Testis (tissue), 2 donors: ENCODE results near the gene ALS2CL.

ENCODE experiments used
- POLR2A ChIP-seq: fragments of 450-650 bp; IDR thresholded peaks from one replicate; pipeline ENCODE4 v1.6.1; 2017; ENCODE audit warnings: antibody characterized with exemption, mild to moderate bottlenecking, moderate library complexity
- TF ChIP-seq, protein P1 (sequence below), 3 experiments: fragments of 450-650 bp in 2 of 3; fragments of 200-600 bp in 1 of 3; sonication (generic) in 1 of 3; IDR thresholded peaks; one replicate each; pipeline ENCODE4 v1.5.1; 2016 to 2019; ENCODE audit warnings: antibody characterized with exemption in 3 of 3, mild to moderate bottlenecking in 2 of 3, moderate library complexity in 1 of 3

DNA sequence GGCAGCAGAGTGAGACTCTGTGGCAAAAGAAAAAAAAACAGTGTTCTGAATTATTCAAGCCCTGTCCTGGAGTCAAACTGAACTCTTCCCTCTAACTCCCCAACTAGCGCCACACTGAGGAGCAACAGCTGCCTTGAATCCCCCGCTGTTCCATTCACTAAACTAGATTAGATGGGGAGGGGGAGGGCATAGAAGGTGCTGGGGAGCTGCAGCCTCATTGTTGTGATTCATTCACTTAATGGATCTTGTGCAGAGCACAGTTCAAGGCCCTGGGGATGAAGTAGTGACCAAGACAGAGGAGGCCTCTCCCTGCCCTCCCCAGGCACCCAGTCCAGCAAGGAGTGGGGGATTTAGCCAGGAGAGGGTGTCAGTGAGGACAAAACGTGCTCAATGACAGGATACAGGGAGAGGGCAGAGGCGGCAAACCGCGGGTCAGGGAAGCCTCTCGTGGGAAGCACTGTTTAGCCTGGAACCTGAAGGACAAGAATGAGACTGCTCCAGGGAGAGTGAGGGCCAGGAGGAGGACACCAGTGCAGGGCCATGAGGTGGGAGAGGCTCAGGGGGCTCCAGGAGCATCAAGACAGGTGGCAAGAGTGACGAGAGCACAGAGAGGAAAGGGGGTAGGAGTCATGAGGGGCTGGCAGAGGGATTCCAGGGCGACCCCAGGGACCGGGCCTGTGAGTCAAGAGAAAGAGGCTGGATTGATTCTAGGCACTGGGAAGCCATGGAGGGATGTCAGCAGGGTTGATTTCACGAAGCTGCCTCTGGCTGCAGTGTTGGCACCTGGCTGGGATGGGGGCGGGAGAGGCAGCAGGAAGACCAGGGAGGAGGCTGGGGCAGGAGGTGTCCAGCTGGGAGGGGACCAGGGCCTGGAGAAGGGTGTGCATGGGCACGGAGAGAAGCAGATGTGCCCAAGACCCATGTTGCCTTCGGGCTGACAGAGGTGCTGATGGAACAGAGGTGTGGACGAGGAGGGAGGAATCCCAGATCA, 31.4 kb downstream of the ALS2CL start:
- no peak for TF ChIP-seq POLR2A
- TF ChIP-seq, protein P1, sequence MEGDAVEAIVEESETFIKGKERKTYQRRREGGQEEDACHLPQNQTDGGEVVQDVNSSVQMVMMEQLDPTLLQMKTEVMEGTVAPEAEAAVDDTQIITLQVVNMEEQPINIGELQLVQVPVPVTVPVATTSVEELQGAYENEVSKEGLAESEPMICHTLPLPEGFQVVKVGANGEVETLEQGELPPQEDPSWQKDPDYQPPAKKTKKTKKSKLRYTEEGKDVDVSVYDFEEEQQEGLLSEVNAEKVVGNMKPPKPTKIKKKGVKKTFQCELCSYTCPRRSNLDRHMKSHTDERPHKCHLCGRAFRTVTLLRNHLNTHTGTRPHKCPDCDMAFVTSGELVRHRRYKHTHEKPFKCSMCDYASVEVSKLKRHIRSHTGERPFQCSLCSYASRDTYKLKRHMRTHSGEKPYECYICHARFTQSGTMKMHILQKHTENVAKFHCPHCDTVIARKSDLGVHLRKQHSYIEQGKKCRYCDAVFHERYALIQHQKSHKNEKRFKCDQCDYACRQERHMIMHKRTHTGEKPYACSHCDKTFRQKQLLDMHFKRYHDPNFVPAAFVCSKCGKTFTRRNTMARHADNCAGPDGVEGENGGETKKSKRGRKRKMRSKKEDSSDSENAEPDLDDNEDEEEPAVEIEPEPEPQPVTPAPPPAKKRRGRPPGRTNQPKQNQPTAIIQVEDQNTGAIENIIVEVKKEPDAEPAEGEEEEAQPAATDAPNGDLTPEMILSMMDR (IDR thresholded peaks at IDR 0.05) = no peak
